T-helper 1 cell treated with Interleukin-12 subunit alpha and Interleukin-12 subunit beta and Interleukin-4 antibody, amounts not matched to agents 30 ng/mL and 1 ng/mL, for 36 hours (primary cell): ENCODE data around the gene AFF1. TPM values are rescaled to one million over a fixed set of nuclear protein-coding genes. Genes with fewer than 3 reads are reported as not detected.

Experiments
- intact Hi-C: fragments of 100-400 bp; cut with micrococcal nuclease; formaldehyde crosslinking; loops from one replicate; pipeline ENCODE4 v1.15.1; 2024
- total RNA-seq: library from RNA; stranded (reverse); gene quantifications from 2 replicates; pipeline ENCODE4 v1.2.3, GENCODE V29; 2022

Gene AFF1
- total RNA-seq, 1 donor from 2014 or later: 76.0 TPM

- intact Hi-C loops: no loop called here
Measured at GRCh38 chr4:87051121-87051713, 116.4 kb downstream of the AFF1 start.

DNA sequence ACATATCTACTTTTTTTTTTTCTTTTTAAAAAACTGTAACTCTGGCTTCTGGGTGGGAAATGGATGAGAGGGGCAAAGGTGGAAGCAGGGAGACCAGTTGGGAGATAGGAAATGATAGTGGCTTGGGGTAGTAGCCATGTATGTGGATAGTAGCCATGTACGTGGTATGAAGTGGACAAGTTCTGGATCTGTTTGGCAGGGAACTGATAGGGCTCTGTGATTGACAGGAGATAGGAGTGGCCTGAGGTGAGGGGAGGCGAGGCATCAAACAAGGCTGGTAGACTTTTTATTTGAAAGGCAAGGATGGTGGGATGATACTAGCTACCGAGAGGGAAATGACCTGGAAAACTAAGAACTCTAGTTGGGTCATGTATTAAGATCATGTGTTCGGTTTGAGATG, 117.8 kb downstream of the AFF1 start:
- intact Hi-C loops: no loop called here

DNA sequence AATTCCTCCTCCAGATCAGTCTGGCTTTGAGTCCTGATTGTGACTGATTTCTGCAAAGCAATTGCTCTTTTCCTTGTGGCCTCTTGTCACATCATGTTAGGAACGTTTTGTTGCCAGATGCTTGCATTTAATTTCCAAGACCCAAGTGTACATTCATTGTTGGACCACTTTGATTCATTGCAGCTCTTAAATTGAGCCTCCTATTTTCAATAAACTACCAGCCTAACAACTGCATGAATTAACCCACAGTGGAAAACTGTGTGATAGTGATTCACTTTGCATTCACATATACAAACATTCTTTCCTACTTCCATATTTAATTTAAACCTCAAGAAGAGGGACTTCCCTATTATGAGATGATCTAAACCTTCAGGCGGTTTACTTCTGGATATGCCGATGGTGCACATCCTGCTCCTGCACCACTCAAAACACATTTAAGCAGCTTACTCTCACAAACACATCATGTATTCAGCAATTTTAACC, 118.4 kb downstream of the AFF1 start:
- intact Hi-C loops: no loop called here

DNA sequence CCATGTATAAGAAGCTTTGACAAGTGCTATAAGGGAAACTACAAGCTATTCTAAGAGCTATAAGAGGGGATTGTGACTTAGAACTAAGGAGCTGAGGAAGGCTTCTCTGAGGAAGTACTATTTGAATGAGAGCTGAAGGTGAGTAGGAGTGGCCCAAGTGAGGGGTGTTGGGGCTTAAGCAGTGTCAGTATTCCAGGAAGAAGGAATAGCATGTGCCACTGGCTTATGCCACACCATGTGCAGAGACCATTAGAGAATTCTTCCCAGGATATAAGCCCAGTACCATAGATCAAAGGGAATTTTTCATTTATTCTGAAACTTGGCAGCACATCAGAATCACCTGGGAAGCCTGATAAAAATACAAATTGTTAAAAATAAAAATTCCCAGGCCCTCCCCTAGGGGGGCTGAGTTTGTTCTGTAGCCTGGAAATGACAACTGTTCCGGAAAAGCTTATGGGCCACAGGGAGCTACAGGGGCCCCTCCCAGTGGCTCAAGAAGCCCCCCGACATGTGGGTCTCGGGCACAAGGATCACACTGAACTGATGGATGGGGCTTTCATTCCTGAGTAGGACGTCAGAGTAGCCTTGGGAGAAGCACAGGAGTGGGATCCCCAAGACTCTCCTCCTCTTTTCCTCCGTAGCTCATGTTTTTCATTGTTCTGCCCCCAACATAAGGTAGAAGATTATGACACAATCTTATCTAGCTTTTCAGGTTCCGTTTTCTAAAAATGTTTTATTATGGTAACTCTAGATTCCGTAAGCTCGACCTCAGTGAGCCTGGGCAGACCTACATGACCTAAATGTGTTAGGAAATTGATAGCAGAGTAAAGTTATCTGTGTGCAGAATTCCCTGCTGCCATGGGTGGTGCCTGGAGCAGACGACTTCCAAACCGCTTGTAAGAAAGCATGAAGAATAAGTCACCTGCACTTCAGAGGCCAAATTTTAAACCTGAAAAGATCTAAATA, 119.3 kb downstream of the AFF1 start:
- intact Hi-C loops: no loop called here

DNA sequence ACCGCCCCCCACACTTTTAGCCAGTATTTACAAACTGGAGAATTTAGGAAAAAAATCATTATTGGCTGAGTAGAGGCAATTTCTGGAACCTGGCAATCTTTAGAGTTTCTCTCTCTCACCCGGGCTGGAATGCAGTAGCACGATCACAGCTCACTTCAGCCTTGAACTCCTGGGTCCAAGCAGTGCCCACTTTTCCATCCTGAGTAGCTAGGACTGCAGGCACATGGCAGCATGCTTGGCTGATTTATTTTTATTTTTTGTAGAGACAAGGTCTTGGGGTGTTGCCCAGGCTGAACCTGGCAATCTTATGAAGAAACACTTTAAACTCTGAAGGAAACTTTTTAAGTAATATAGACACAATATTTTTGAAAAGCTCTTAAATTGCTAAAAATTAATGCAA, 120.1 kb downstream of the AFF1 start:
- intact Hi-C loops: no loop called here

- intact Hi-C loops: no loop called here
Measured at GRCh38 chr4:87055311-87055710, 120.5 kb downstream of the AFF1 start.

DNA sequence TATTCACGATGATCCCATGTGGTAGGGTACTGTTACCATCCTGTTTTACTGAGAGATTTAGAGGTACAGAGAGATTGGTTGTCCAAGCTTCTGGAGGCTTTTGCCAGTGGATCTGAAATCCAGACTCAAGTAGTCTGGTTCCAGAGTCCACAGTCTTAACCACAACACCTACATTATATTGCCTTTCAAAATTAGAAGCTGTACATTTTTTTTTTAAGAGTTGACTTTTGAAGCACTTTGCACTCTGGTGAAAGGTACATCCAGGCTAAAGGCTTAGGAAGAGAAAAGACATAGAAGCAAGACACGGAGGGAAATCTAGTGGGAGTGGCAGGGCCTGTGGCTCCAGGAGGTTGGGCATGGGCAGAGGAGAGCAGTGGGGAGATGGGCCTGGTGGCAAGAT, 122.1 kb downstream of the AFF1 start:
- intact Hi-C loops: no loop called here

DNA sequence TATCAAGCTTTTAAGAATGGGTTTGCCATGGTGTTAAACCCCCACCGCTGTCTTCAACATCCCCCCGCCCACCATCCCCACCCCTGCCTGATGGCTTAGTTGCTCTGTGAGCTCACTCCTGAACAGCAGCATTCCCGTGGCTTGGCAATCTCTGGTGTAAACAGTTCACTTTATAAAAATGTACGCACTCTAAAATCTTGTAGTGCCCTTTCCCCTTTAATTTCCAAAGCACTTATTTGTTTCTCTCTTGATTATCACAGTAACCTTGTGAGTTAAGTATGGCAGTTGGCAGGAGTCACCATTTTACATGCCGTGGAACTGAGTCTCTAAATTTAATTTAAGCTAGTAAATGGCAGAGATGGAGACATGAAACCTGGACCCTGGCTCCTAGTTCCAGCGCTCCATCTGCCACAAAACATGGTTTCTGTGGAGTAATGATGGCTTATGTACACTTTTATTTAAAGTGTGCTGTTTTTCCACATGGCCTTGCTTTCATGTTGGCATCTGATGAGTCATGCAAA, 123.1 kb downstream of the AFF1 start:
- intact Hi-C loops: loop anchor here (2.0 kb wide), 2 partner anchors 15 to 51 kb away; no protein-coding TSS in a partner anchor

DNA sequence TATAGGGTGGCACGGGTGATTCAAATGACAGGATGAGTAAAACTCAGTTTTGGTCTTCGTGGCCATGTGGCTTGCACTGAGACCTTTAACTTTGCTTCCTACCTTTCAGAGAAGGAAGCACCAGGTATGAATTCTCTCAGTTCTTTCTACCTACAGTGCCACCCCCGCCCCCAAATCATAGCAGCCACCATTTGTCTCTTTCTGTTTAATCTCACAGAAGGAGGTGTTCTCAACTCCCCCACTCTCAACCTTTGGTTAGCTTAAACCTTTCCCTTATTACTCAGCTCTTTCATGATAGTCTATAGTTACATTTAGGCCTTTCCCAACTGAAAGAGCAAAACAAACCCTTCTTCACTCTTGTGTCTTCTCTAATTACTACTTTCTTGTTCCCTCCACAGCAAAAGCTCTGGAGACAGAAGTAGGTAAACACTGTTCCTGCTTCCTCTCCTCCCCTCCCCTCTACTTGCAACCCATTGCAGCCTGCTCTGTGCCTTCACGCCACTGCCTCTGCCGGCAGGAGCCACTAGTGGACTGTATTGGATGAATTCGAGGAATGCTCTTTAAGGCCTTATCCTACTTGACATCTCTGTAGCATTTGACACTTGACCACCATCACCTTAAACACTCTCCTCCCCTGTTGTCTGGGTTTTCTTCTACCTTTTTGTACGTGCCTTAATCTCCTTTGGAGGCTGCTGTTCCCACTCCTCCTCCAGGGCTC, 123.7 kb downstream of the AFF1 start:
- intact Hi-C loops: loop anchor here (2.0 kb wide), 2 partner anchors 14 to 52 kb away; no protein-coding TSS in a partner anchor

DNA sequence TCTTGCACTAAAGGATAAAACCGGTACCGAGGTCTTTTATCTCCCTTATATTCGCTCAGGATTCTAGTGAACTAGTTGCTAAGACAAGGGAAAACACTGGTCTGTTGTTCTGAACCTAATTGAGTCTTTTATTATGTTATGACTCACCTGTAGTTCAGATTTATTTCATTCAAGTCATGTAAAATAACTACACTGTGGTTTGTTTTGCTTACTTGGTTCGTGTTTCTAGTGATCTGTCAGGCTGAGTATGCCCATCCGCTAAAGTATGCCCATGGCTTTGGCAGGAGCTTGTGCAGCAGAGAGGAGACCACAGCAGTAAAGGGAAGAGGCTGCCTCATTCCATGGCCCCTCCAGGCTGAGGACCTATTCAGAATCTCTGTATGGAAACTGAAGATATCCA, 126.1 kb downstream of the AFF1 start:
- intact Hi-C loops: no loop called here

DNA sequence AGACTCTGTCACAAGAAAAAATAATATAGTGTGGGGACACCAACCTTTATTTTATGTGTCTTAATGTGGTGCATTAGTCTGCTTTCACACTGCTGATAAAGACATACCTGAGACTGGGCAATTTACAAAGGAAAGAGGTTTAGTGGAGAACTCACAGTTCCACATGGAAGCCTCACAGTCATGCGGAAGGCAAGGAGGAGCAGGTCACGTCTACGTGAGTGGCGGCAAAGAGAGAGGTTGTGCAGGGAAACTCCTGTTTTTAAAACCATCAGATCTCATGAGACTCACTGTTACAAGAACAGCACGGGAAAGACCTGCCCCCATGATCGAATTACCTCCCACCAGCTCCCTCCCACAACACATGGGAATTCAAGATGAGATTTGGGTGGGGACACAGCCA, 130.2 kb downstream of the AFF1 start:
- intact Hi-C loops: no loop called here

DNA sequence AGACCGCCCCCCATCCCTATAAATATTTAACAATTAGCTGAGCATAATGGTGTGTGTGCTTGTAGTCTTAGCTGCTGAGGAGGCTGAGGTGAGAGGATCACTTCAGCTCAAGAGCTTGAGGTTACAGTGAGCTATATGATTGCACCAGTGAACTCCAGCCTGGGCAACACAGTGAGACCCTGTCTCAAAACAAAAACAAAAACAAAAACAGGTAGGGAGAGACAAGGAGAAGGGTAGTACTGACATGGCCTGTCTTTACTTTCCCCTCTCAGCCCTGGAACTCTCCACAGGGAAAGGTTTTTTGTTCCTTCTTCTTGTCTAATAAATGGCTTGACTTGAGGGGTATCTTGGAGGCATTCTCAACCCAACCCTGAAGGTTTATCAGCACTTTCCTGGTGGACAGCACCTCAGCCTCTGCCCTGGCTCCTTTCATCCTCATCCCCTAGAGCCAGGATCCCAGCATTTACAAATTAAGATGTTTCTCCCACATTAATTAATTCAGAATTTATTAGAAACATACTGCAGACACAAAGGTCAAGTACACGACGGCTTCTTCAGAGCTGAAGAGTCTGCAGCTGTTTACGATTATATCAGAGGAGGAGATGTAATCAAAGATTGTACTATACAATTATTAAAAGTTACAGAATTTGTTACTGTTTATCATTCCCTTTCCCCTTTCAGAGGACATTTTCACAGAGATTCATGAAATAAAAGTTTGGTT, 131.8 kb downstream of the AFF1 start:
- intact Hi-C loops: no loop called here

DNA sequence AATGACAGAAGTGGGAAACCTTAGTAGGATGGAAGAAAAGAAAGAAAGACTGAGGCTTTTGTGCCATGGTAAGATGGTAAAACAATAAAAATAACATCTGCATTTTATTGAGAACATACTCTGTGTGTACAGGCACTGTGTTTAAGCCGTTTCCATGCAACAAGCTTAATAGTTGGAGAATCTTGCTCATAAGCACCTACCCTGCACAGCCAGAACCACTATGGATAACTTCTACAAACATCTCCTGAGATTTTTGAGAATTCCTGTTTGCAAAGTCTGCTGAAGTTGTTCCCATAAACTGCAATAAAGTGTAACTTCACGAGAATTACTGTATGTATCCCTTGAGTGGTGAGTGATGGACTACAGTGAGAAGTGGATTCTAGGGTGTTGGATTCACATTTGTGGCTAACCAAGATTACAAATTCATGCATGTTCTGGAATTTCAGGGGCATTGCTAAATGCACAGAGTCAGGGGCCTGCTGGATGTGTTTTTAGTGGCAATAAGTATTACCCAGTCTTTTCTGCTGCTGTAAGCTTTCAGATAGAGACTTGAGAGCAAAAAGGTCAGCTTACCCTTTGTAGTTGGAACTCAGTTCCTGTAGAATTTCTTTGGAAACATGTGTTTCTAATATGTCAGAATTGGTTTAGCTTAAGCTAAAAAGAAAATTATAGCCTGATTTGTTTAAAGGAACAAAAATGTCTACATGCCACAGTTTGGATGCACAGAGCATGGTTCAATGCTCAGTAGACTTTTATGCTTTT, 132.5 kb downstream of the AFF1 start:
- intact Hi-C loops: no loop called here

- intact Hi-C loops: no loop called here
Measured at GRCh38 chr4:87068583-87069021, 133.8 kb downstream of the AFF1 start.

DNA sequence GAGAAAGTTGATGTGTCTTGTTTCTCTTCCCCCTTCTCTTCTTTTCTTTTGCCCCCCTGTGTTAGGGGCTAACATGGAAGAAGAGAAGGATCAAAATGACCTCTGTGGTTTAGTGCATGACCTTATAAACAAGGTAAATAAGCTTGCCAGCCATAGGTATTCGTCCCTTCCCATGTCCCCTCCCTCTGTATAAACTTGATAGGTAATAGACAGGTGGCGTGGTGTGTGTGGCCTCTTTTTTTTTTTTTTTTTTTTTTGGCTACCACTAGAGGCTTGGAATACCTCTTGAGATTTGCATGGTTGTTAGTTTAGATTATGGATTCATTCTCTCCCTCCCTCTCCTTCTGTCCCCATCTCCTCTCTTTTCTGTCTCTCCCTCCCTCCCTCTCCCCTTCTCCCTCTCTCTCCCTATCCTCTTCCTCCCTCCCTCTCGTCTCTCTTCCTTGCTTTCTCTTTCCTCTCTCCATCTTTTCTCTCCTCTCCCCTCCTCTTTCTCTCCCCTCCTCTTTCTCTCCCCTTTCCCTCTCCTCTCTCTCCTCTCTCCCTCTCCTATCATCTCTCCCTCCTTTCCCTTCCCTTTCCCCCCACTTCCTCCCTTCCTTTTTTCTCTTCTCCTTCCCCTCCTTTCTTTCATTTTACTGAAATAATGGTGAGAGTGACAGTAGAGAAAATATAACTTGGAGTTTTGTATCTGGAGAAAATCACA, 134.4 kb downstream of the AFF1 start:
- intact Hi-C loops: no loop called here

DNA sequence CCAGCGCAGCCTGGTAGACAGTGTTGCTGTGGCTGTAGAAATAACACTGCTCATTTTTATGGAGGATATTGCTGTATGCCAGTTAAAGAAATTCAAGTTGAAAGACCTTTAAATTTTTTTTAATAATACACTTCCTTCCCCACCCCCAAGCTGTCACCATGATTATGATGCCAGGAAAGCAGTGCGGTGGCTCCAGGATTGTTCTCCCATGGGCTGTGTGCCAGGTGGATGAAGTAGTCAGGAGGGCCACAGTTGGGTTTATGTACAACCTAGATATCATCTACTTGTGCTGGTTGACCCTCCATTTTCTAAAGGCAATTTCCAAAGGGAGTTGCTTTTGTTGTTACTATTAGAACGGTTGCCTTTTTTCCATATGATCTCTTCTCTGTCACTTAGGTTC, 136.6 kb downstream of the AFF1 start:
- intact Hi-C loops: no loop called here

DNA sequence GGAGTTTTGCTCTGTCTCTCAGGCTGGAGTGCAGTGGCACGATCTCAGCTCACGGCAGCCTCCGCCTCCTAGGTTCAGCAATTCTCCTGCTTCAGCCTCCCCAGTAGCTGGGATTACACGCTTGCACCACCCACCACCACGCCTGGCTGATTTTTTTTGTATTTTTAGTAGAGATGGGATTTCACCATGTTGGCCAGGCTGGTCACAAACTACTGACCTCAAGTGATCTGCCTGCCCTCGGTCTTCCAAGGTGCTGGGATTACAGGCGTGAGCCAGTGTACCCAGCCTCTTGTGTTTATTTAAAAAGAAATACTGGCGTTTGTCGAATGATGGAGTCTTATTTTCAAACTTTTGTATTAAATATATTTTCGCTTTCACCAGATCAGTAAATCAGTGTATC, 137.7 kb downstream of the AFF1 start:
- intact Hi-C loops: loop anchor here (2.0 kb wide), 1 partner anchor 14 kb away; no protein-coding TSS in a partner anchor

DNA sequence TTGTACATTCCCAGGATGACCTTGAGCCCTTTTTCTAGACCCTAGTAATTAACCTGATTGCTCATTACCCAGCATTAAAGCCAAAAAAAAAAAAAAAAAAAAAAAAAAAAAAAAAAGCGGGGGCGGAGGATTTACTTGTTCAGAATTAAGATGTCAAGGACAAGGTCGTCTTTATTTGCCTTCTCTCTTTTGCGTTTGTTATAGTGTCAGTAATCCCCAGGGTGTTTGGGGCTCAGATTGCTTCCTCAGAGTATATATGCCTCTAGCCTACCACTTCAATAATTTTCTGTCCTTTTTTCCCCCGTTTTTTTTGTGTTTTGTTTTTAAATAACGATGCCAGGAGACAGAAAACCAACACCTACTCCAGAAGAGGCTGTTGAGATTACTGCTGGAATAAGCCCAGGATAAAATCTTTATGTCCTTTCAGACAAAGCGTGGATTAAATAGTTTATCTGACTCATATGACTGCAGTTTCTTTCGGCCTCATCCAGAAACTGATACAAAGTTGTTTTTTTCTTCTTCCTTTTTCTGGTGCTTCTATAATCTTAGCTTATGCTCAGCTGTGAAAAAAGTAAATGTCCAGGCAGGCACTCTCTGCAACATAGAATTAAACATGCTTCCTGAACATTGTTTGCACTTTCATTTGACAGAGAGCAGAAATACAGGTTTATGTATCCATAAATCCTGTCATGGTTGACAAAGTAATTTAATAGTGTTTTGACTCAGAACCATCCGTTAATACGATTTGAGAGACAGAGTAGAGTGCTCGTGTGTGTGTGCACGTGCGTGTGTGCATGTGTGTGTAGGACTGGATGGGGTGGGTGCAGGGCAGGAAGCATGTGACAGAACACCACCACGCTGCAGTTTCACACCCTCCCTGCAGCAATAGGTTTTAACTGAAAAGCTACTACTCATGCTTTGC, 138.6 kb downstream of the AFF1 start:
- intact Hi-C loops: loop anchor here (1.0 to 2.0 kb wide), 4 partner anchors 14 to 137 kb away; no protein-coding TSS in a partner anchor
